NOMO-1 treated with dmso at 0.1 percent for 144 hours (cell line): ENCODE data around the gene FBF1.
"Not testable (repeated sequence)": the region's sequence is repeated elsewhere in the genome, so short reads cannot be mapped to it uniquely, and the experiment has no call there.

Source experiments
- DNase-seq: peaks from one replicate; lab custom pipeline; 2025; ENCODE audit not compliant: unreplicated experiment; lab: John Stamatoyannopoulos, UW

FBF1 gene

DNA sequence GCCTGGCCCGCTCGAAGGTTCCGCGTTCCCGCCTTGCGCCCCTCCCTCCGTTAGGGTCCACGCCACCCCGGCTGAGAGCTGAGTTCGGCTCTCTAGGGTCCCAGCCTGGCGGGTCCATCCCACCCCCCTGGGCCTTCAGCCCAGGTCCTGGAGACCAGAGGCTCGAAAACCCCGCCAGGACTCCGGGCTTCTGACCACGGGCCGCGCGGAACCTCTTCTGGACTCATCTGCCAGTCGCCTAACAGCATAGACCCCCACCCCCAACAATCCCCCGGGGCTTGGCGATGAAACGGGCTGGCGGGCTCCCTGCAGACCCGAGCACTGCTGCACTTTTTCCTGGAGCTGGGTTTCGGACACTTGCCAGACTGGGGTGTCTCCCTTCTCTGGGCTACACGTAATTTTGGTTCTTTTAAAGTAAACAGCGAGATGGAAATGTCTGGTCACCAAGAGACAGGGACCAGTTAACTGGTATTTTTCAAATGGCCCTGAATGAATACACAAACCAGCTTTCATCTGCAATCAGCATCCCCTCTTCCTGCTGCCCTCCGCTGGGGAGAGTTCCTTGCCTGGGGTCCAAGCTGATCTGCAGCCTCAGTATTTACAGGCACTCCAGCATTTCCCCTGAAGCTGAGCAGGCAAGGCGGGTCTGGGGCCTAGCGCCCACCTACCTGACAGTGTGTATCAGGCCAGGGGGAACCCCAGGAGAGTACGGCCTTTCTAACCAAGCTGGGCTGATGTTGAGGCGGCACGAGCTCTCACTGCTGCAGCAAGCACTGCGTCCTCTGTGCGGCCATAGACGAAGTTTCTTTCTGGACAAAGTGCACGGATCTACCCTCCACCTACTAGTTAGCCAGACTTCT lies 43.5 kb downstream of the FBF1 start:
- DNase-seq: no peak

- peak; percentile 47 for DNase-seq
Observed at GRCh38 chr17:75896415-75897159, 44.3 kb downstream of the FBF1 start, which contains the start of gene TRIM65. Gene TRIM65 (minus strand): TSS chr17:75896951. CDS start chr17:75896937, 14 bp downstream.

- DNase-seq: no peak
Observed at GRCh38 chr17:75895370-75896155, 45.3 kb downstream of the FBF1 start.

DNA sequence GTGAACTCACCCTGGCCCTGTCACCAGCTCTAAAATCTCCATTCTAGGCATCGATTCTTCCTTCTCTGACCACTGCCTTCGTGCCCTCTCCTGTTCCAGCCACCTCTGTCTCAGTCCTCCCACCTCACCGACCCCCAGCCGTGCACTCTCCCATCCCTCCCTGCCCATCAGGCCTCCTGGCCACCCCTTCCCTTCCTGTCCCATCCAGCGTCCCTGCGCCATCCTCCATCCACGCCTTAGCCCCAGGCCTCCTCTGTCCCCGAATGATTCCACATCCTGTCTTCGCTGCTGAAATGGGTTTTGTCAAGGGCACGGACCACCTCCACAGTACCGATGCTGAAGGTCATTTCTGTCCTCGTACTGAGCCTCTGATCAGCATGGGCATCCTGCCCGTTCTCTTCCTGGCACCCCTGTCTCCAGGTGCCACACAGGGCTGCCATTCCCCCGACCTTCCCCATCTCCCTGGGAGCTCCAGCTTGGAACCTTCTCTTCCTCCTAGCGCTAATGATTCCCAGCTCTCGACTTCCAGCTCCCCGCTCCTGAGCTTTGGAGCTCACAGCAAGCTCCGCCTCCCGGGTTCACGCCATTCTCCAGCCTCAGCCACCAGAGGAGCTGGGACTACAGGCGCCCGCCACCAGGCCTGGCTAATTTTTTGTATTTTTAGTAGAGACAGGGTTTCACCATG lies 46.7 kb downstream of the FBF1 start:
- no peak for DNase-seq

DNA sequence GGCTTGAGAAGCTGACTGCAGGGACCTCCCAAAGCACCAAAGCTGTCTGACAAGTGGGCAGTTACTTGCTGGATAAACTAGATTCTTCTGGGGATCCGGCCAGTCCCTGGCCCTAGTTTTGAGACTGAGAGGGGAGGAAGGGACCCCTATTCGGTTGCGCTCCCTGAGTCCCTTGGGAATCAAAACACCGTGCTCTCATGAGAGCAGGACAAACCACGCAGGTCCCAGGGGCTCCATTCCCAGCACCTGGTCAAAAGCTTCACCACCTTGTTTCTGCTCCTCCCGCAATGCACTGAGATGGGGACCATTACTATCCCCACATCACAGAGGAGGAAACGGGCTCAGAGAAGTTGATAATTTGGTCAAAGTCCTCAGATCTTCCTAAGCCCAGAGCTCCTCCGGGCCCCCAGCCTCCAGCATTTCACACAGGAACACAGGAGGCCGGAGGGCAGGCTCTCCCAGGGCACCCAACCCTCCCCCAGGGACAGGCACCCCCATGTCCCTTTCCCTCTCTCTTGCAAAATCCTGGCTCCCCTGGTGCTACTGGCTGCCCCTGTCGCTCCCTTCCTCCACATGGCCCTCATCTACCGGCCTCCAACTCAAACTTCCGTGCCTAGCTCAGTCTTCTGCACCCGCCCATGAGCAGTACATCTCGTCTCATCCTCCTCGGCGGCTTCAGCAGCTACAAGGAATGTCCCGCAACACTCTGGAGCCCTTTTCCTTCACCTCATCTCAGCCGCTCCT lies 47.4 kb downstream of the FBF1 start:
- DNase-seq: no peak

GRCh38 chr17:75892556-75893224 lies 48.2 kb downstream of the FBF1 start:
- DNase-seq: no peak

- DNase-seq: no peak
Observed at GRCh38 chr17:75891605-75892555, 49.0 kb downstream of the FBF1 start.

GRCh38 chr17:75891022-75891604 lies 49.7 kb downstream of the FBF1 start:
- DNase-seq: no peak

GRCh38 chr17:75889454-75889853 lies 51.4 kb downstream of the FBF1 start:
- no peak for DNase-seq

DNA sequence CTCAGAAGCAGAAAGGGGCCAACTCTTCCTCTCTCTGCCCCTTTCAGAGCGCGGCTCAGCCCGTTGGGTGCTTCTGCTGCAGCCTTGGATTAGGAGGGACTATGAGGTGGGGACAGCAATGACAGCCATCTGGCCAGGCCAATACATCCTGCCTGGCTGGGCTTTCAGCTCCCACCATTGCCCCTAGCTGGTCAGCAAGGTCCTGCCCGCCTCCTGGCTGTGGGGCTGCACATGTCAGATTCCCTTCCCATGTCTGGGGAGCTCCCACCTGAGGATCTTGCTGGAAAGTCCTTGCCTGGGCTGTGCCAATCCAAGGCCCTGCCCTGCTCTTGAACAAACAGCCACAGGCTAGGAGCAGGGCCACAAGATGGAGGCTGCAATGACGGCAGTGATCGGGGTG lies 52.4 kb downstream of the FBF1 start:
- DNase-seq: no peak

GRCh38 chr17:75885860-75886259 lies 55.0 kb downstream of the FBF1 start:
- not testable (repeated sequence) for DNase-seq

DNA sequence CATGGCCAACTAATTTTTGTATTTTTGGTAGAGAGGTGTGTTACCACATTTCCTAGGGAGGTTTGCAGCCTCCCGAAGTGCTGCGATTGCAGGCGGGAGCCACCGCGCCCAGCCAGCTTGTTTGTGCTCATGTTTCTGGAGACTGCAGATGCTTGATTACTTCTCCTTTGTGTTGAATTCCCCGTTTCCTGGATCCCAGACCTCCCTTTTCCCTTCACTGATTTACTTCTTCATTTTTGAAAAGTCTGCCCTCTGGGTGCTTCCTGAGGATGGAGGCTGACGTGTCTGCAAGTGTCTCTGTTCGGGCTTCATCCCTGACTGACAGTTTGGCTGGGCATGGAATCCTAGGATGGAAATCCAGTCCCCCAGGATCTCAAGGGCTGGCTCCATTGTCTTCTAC lies 55.4 kb downstream of the FBF1 start:
- no peak for DNase-seq

DNA sequence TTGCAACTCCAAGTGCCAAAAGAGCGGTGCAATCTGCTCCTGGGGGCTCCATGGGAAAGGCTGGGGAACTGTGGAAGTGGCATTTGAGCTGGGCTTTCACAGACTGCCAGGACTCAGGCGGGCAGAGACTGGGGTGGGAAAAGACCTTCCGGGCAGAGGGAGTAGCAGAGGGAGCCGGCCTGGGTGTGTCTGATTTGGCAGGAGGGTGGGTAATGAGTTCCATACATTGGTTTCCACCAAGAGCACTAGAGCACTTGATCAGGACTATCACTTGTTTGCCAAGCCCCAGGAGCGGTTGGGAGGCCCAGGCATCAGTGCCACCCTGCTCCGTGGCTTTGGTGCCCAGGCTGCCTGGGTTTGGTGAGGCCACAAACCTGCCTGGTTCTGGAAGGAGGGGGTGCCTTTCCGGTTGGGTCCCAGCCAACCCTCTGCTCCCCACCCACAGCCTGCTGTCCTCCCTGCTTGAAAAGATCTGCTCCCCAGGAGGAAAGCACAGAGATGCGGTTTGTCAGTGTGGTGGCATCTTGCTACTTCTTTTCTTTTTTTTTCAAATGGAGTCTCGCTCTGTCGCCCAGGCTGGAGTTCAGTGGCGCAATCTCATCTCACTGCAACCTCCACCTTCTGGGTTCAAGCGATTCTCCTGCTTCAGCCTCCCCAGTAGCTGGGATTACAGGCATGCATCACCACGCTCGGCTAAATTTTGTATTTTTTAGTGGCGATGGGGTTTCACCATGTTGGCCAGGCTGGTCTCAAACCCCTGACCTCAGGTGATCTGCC lies 59.0 kb downstream of the FBF1 start:
- DNase-seq: no peak

- no peak for DNase-seq
Observed at GRCh38 chr17:75880266-75880665, 60.6 kb downstream of the FBF1 start.

- no peak for DNase-seq
Observed at GRCh38 chr17:75878174-75878998, 62.5 kb downstream of the FBF1 start, which contains the start of gene TRIM47. Gene TRIM47 (minus strand): TSS chr17:75878581. CDS start chr17:75878548, 33 bp downstream.

GRCh38 chr17:75877752-75878173 lies 63.1 kb downstream of the FBF1 start:
- DNase-seq: peak; percentile 61
